Lung (tissue), 12 donors: ENCODE data around the gene HTR1B. TPM values are rescaled to one million over a fixed set of nuclear protein-coding genes. Genes with fewer than 3 reads are reported as not detected.
A peak's percentile ranks its signal among the peaks of the same experiment; 100 is the strongest.

Experiments used
- ATAC-seq: fragments of 200-7000 bp; cut with Tn5 transposase; one replicate; pipeline ENCODE4 v1.9.1; 2020; ENCODE audit warnings: moderate number of reproducible peaks; ENCODE audit not compliant: insufficient read depth, low FRiP score
- DNase-seq, 3 donors: peaks; one replicate each; pipeline ENCODE4 v3.0.0-alpha.2; 2013 to 2017
- H3K27ac ChIP-seq, 2 donors: one replicate each; pipeline ENCODE4 v1.5.1; 2013; ENCODE audit warnings: mild to moderate bottlenecking in 2 of 2, moderate library complexity in 2 of 2, control low read depth in 1 of 2, inconsistent platforms in 1 of 2, low read depth in 1 of 2, low read length in 1 of 2
- H3K27me3 ChIP-seq, 3 donors: one replicate each; pipeline ENCODE4 v1.5.1; 2013; ENCODE audit warnings: low read length in 2 of 3; ENCODE audit not compliant: control insufficient read depth in 3 of 3, insufficient read depth in 3 of 3
- H3K36me3 ChIP-seq, 4 donors: one replicate each; pipeline ENCODE4 v1.5.1; 2013; ENCODE audit warnings: low read length in 4 of 4, mild to moderate bottlenecking in 1 of 4, moderate library complexity in 1 of 4; ENCODE audit not compliant: control insufficient read depth in 4 of 4, insufficient read depth in 4 of 4
- H3K4me1 ChIP-seq, 5 donors: one replicate each; pipeline ENCODE4 v1.5.1; 2013; ENCODE audit warnings: low read length in 5 of 5, mild to moderate bottlenecking in 2 of 5, moderate library complexity in 1 of 5; ENCODE audit not compliant: control insufficient read depth in 5 of 5, insufficient read depth in 5 of 5
- H3K4me3 ChIP-seq: one replicate; pipeline ENCODE4 v1.5.1; 2013; ENCODE audit warnings: mild to moderate bottlenecking, control low read depth, moderate library complexity
- H3K9ac ChIP-seq, 2 donors: one replicate each; pipeline ENCODE4 v1.5.1; 2013; ENCODE audit warnings: low read length in 2 of 2, control low read depth in 1 of 2; ENCODE audit not compliant: insufficient read depth in 1 of 2
- H3K9me3 ChIP-seq, 4 donors: one replicate each; pipeline ENCODE4 v1.5.1; 2013; ENCODE audit warnings: low read length in 3 of 4, mild to moderate bottlenecking in 1 of 4, moderate library complexity in 1 of 4; ENCODE audit not compliant: control insufficient read depth in 4 of 4, insufficient read depth in 3 of 4
- WGBS, 2 donors: extraction: QIAGEN DNeasy Blood & Tissue Kit; methylation state at CpG; one replicate each; pipeline ENCODE4 v1.1.7; 2013; 5-methylcytosine and 5-hydroxymethylcytosine counted together
- polyA plus RNA-seq, 2 donors: library from polyadenylated mRNA; stranded (reverse); fragments of 200-250 nt; gene quantifications; one replicate each; pipeline ENCODE4 v1.2.1, GENCODE V29; 2013
- total RNA-seq, 2 donors: library from RNA; depleted of rRNA in 1 of 2; stranded (reverse); fragments of >200 nt in 1 of 2; gene quantifications; one replicate each; pipeline ENCODE4 v1.2.1, GENCODE V29; 2014 to 2021
- TF ChIP-seq, protein P1 (sequence below): IDR thresholded peaks from 2 replicates; pipeline ENCODE4 v1.5.1; 2012; ENCODE audit warnings: mild to moderate bottlenecking; ENCODE audit errors: control extremely low read depth, extremely low read depth
- donor health status: control.
- donor health status: control.
- donor health status: Bipolar disorder and iron deficiency.
- donor health status: healthy.
- donor health status: DM: yes; HTN: yes; CAD: no.

The HTR1B gene
- total and polyA plus RNA-seq, 4 donors = 0.03 to 0.64 (median 0.06) TPM; not detected in 1

DNA sequence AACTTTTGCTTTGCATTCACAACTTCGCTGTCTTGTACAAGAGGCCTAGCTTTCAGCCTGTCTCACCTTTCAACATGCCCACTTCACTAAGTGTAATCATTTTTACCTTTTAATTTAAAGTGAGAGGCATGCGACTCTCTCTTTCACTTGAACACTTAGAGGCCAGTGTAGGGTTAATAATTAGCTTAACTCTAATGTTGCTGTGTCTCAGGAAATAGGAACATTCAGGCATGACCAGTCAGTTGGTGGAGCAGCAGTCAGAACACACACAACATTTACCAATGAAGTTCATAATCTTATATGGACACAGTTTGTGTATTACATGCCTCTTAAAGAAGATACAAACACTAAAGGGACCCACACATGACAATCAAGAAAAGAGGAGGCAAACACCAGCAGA, 47.6 kb downstream of the HTR1B start:
- Histone ChIP-seq H3K4me3 (no peak overlapping the region), H3K36me3 (no peaks in the 10 kb centered on the region), H3K9ac (no peak overlapping the region), H3K9me3 (peaks cover 0 to 5% (median 0%) of the 10 kb centered on the region in 4 donors), H3K27ac (no peak overlapping the region), H3K4me1 (no peaks in the 10 kb centered on the region), H3K27me3 (no peaks in the 10 kb centered on the region)
- DNase-seq (peak in 2 of 3 donors; percentile 6 to 42), ATAC-seq (no peak)
- WGBS, 2 donors = 63 to 77% methylated on average over 2 of the region's 2 CpGs
- TF ChIP-seq, protein P1, sequence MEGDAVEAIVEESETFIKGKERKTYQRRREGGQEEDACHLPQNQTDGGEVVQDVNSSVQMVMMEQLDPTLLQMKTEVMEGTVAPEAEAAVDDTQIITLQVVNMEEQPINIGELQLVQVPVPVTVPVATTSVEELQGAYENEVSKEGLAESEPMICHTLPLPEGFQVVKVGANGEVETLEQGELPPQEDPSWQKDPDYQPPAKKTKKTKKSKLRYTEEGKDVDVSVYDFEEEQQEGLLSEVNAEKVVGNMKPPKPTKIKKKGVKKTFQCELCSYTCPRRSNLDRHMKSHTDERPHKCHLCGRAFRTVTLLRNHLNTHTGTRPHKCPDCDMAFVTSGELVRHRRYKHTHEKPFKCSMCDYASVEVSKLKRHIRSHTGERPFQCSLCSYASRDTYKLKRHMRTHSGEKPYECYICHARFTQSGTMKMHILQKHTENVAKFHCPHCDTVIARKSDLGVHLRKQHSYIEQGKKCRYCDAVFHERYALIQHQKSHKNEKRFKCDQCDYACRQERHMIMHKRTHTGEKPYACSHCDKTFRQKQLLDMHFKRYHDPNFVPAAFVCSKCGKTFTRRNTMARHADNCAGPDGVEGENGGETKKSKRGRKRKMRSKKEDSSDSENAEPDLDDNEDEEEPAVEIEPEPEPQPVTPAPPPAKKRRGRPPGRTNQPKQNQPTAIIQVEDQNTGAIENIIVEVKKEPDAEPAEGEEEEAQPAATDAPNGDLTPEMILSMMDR = no peak

Other genes starting within 250 kb of the HTR1B start
- gene MEI4, start 189.5 kb upstream of the HTR1B start, total RNA-seq = not detected
- not detected for gene MEI4, start 189.5 kb upstream of the HTR1B start, polyA plus RNA-seq